Glutamatergic neuron (in vitro differentiated cells): Measurements from ENCODE around the gene STOML1. TPM values are rescaled to one million over a fixed set of nuclear protein-coding genes. Genes with fewer than 3 reads are reported as not detected.

Source experiments
- DNase-seq: peaks from one replicate; pipeline ENCODE4 v3.0.0; 2022
- H3K27ac Mint-ChIP-seq: one replicate; pipeline ENCODE4 v1.8.0; 2020; ENCODE audit warnings: mild to moderate bottlenecking, mixed read lengths, inconsistent platforms; ENCODE audit not compliant: unreplicated experiment
- H3K27me3 Mint-ChIP-seq: one replicate; pipeline ENCODE4 v1.8.0; 2020; ENCODE audit warnings: mild to moderate bottlenecking, moderate library complexity, mixed read lengths, inconsistent platforms; ENCODE audit not compliant: unreplicated experiment
- H3K36me3 Mint-ChIP-seq: one replicate; pipeline ENCODE4 v1.8.0; 2020; ENCODE audit warnings: mild to moderate bottlenecking, mixed read lengths, inconsistent platforms; ENCODE audit not compliant: unreplicated experiment
- H3K4me1 Mint-ChIP-seq: one replicate; pipeline ENCODE4 v1.8.0; 2020; ENCODE audit warnings: mild to moderate bottlenecking, low read depth, mixed read lengths, inconsistent platforms; ENCODE audit not compliant: unreplicated experiment
- H3K4me3 Mint-ChIP-seq: one replicate; pipeline ENCODE4 v1.8.0; 2020; ENCODE audit warnings: mild to moderate bottlenecking, mixed read lengths, inconsistent platforms; ENCODE audit not compliant: unreplicated experiment
- H3K9me3 Mint-ChIP-seq: one replicate; pipeline ENCODE4 v1.8.0; 2020; ENCODE audit warnings: mild to moderate bottlenecking, moderate library complexity, mixed read lengths, inconsistent platforms; ENCODE audit not compliant: unreplicated experiment
- CTCF ChIP-seq: fragments of 200-600 bp; sonication (generic); IDR thresholded peaks from one replicate; pipeline ENCODE4 v1.5.0; 2021; ENCODE audit not compliant: partially characterized antibody, unreplicated experiment
- total RNA-seq: library from RNA; stranded (reverse); fragmentation: NEBNext Ultra II Directional; extraction: Animal tissue kit (Norgen Biotek cat#: 25700); gene quantifications from one replicate; pipeline ENCODE4 v1.2.1, GENCODE V29; 2021; ENCODE audit not compliant: unreplicated experiment

Gene STOML1
- total RNA-seq, 1 donor from 2014 or later = 19.5 TPM

- H3K36me3 Mint-ChIP-seq = peaks cover 12% of the 10 kb centered on the region
- peaks cover 48% of the 10 kb centered on the region for H3K4me1 Mint-ChIP-seq
- DNase-seq = no peak
- peak overlapping the region; percentile 70 for H3K27ac Mint-ChIP-seq
- peak overlapping the region; percentile 57 for H3K4me3 Mint-ChIP-seq
- peaks cover 19% of the 10 kb centered on the region for H3K9me3 Mint-ChIP-seq
- TF ChIP-seq CTCF = no peak
- peaks cover 10% of the 10 kb centered on the region for H3K27me3 Mint-ChIP-seq
Observed at GRCh38 chr15:73945130-73945508, 47.0 kb downstream of the STOML1 start.

- Mint-ChIP-seq H3K9me3 (peaks cover 17% of the 10 kb centered on the region), H3K4me1 (peaks cover 47% of the 10 kb centered on the region), H3K27ac (peak overlapping the region; percentile 70), H3K36me3 (peaks cover 12% of the 10 kb centered on the region), H3K4me3 (no peak overlapping the region), H3K27me3 (peaks cover 11% of the 10 kb centered on the region)
- DNase-seq = no peak
- no peak for TF ChIP-seq CTCF
Observed at GRCh38 chr15:73944161-73945129, 47.6 kb downstream of the STOML1 start.

DNA sequence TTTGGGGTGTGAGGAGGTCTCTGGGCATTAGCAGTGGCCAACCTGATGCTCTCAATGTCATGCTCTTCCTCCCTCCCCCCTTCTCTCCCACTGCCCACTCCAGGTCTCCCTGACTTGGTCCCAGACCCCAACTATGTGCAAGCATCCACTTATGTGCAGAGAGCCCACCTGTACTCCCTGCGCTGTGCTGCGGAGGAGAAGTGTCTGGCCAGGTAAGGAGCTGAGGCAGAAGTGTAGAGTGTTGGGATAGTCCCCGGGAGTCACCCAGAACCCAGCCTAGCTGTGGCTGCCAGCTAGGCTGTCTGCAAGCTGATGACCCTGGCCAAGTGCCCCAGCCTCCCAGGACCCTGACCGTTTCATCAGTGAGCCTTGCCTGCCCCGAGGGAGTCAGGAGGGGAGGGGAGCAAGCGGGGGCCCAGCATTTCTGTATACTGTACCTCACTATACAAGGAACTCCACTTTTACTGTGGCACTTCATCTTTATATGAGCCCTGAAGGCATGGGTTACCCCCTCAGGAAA is 49.3 kb downstream of the STOML1 start:
- Mint-ChIP-seq H3K27me3 (peaks cover 11% of the 10 kb centered on the region), H3K27ac (no peak overlapping the region), H3K4me1 (peaks cover 44% of the 10 kb centered on the region), H3K9me3 (peaks cover 14% of the 10 kb centered on the region), H3K36me3 (peaks cover 11% of the 10 kb centered on the region), H3K4me3 (no peak overlapping the region)
- TF ChIP-seq CTCF = no peak
- DNase-seq = no peak

DNA sequence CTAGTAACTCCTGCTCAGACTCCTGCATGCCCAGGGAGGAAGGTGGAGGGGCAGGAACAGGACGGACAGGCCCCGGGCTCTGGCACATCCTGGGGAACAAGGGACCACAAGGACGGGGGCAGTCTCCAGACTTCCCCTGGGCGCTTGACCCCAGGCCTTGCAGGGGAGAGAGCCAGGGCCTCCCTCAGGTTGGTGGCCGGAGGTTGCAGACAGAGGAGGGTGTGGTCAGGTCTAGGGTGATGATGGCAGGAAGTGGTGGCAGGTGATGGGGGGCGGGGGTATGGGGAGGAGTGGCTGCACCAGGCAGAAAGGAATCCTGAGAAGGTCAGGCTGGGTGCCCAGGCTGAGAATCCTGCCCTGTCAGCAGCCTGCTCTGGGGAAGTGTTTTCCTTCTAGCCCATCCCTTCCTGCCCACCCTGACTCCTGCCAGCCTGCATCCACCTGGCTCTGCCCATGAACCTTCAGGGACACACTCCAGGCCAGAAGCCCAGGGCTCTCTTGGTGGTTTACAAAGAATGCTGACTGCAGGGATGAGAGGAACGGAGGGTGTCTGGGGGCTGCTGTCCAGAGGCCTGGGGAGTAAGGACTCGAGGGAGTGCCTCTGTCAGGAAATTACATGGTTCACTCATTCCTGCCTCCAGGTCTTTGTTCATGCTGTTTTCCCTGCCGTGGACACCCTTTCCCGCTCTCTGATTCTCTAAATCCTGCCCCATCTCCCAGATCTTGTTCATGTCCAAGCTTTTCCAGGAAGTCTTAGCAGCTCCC is 50.0 kb downstream of the STOML1 start:
- no peak overlapping the region for H3K27ac Mint-ChIP-seq
- DNase-seq = no peak
- H3K27me3 Mint-ChIP-seq = peaks cover 11% of the 10 kb centered on the region
- peaks cover 42% of the 10 kb centered on the region for H3K4me1 Mint-ChIP-seq
- no peak for TF ChIP-seq CTCF
- H3K9me3 Mint-ChIP-seq = peaks cover 11% of the 10 kb centered on the region
- peak overlapping the region; percentile 20 for H3K4me3 Mint-ChIP-seq
- peaks cover 5% of the 10 kb centered on the region for H3K36me3 Mint-ChIP-seq
